Stimulated activated CD4-positive, alpha-beta T cell treated with anti-CD3 and anti-CD28 coated beads, Interleukin-1b, Interleukin-23, amount 100 ng/mL, for 4 hours (primary cell): ENCODE data around the gene CLK1.
"Not testable (repeated sequence)": the region's sequence is repeated elsewhere in the genome, so short reads cannot be mapped to it uniquely, and the experiment has no call there.

Experiments used
- DNase-seq, 2 donors: peaks; one replicate each; pipeline ENCODE4 v3.0.0-alpha.2; 2020; ENCODE audit warnings: low read depth in 2 of 2

CLK1 gene

DNA sequence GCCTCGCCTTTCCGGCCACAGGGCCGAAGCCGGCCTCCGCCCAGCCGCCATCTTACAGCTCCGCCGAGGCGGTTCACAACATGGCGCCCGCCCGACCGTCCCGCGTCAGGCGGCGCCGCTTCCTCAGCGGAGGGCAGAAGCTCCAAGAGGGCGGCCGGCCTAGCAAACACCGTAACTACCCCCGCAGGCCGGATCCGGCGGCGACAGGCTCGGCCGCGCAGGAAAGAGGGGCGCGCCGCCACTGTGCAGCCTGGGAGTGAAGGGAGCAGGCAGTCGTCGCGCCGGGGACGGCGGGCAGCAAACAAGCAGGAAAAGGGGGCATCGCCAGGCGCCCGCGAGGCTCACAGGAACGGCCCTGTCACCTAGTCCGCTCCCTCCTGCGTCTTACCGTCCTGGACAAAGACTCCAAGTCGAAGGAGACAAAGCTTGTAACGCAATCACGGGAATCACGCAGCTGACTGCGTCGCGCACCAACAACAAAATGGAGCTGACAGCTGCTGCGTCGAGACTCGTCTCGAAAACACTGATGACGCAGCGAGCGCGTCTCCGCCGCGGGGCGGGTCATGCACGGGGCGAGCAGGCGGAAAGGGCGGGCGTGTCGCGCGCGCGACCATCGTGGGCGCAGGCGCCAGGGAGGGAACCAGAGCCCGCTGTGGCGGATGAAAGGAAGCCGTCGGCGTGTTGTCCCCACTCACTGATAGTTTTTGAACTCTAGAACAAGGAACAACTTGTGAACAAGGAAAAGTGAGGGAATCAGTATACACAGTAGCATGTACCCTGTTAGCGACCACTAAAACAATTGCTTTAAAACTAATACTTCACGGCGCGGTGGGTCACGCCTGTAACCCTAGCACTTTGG lies at the start of gene CLK1:
CLK1 (minus strand) TSS at position 483 of the 859 bp plus-strand sequence. CDS start 2,796 bp downstream, outside the sequence.
- peak; percentile 92 to 95 for DNase-seq

DNA sequence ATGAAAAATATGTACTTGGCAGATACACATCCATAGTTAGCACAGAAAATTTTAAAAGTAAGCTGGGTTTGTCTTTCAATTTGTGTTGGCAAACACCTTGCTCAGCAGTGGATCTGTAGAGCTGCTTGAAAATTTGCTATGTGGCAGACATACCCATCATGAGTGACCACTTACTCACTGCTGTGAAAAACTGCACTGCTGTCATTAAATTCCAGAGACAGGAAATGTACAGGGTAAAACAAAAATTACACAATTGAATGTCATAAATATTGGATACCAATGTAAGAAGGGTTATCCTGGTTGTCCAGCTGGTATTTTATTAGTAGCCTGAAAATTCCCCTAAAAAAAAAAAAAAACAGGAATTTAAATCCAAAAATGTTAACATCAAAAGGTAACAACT lies 49.2 kb upstream of the CLK1 start:
- no peak for DNase-seq

DNA sequence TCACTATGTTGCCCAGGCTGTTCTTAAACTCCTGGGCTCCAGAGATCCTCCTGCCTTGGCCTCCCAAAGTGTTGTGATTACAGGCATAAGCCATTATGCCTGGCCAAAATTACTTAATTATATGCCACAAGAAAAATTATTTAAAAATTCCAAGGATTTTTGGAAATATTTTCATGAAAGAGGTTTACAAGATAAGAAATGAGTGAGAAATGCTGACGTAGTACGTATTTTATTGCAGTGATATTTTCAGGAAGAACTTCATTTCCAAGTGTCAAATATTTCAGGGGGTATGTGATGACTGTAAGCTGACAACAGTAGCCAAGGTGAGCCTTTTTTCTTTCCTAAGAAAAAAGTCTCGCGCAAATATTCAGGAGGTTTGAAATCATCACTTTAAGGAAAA lies 45.5 kb upstream of the CLK1 start:
- no peak for DNase-seq

DNA sequence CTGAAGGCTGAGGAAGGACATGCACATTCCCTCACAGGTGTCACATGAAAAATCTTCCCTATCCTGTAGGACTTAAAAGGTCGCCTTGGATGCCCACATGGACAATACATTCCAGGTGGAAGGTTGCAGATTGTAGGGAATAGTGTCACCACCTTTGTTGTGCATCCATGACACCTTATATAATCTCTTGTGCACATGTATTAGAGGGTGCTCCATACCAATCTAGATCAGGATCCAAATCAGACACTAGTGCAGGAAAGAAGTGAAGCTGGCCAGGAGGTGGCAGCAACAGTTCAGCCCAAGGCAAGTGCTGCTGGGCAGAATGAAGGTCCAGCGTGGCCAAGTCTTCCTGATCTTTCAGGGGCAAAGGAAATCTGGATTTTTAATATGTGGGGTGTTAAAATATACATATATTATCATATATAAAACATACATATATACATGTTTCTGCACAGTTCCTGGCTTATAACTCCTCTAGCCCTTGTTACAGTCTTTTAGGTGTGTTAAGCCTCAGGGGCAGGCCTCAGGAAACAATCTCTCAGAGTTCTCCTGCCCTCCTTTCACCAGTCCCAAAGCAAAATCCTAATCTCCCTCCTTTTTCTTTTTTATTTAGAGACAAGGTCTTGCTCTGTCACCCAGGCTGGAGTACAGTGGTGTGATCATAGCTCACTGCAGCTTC lies 41.3 kb upstream of the CLK1 start:
- DNase-seq: peak; percentile 25 to 28

DNA sequence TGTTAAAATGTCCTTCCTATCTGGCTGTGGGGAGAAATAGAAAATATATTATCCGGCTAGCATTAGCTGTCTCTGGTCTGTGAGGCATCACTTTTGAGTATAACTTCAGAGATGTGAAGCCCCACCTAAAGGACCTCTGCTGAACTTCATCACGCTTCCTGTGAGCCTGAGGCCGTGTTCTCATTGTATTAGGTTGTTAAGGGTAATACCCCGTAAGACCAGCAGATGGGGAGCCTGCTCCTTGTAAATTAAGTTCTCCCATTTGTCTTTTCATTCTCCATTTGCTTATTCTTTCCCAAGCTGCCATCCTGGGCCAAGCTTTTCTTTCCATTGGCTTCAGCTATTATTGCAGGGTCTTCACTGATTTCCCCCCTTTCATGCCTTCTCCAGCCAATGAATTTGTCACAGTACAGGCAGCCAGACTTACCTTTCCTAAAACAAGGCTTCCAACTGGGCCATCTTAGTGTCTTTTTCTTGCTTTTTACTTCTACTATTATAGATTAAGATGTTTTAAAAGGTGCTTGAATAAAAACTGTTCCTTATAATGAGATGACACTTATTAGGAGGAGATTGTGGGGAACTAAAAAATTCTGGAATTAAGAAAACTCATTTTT lies 37.1 kb upstream of the CLK1 start:
- DNase-seq: peak; percentile 29 to 60

DNA sequence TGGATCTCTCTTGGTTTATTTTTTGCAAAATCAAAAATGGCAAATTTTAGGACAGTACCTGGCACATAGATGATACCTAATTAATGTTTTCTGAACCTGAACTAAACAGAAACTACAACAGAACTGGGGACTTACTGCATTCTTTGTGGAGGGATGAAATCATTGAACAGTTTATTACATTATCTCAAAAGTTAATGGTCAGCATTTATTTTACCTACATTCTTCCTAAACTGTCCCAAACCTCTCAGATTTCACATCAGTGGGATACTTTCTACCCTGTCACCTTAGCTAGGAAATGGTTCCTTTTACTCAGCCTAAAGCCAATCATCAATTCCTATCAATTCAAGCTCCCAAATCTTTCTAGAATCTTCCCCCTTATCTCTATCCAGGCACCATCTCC lies 35.0 kb upstream of the CLK1 start:
- no peak for DNase-seq

DNA sequence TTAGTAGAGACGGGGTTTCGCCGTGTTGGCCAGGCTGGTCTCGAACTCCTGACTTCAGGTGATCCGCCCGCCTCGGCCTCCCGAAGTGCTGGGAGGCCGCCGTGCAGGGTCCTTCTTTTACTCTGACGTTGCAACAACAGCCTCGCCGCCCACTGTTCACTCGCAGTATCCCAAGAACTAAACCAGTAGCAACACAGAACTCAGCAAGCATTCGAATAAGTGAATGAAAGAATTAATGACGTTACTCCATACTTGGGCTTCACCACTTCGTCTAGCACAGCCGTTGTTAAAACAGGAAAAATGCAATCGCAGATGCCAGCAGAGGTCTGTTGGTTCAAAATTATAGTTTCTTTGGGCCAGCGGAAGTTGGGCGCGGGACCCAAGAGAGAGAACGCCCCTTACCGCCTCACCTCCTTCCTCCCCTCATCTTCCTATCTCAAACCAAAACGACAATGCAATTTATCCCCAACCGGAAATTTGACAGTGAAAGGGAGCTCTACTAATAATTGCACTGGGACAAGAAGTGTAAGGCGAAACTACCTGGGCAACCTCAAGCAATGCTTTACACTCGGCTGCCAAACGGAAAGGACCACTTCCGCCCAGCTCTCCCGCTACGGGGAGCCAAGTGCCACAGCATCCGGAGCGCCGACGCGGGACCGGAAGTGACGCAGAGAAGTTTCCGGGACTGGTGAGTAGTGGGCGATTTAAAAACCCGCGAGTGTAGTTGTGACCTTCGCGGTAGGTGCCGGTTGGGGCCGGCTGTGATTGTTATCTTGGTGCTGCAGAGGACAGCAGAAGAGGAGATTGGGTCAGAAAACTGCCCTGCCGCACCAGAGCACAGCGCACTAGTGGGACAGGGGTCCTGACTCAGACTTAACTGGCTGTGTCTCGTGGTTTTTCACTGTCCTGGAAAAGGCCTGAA lies 24.5 kb upstream of the CLK1 start, which contains the start of the genes NIF3L1 and PPIL3:
NIF3L1 (plus strand) TSS at position 668 of the 922 bp plus-strand sequence. CDS start 2,573 bp downstream, outside the sequence.
PPIL3 (minus strand) TSS at position 374 of the 922 bp plus-strand sequence. CDS start 1,462 bp downstream, outside the sequence.
- DNase-seq: peak; percentile 89 to 94

DNA sequence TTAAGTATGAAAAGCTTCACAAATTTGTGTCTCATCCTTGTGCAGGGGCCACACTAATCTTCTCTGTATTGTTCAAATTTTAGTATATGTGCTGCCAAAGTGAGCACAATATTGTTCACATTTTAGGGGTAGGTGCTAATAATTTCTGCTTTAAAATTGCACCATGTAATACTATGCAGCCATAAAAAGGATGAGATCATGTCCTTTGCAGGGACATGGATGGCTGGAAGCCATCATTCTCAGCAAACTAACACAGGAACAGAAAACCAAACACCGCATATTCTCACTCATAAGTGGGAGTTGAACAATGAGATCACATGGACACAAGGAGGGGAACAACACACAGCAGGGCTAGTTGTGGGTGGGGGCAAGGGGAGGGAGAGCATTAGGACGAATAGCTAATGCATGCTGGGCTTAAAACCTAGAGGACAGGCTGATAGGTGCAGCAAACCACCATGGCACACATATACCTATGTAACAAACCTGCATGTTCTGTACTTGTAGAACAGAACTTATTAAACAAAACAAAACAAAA lies 17.3 kb upstream of the CLK1 start:
- DNase-seq: not testable (repeated sequence)

DNA sequence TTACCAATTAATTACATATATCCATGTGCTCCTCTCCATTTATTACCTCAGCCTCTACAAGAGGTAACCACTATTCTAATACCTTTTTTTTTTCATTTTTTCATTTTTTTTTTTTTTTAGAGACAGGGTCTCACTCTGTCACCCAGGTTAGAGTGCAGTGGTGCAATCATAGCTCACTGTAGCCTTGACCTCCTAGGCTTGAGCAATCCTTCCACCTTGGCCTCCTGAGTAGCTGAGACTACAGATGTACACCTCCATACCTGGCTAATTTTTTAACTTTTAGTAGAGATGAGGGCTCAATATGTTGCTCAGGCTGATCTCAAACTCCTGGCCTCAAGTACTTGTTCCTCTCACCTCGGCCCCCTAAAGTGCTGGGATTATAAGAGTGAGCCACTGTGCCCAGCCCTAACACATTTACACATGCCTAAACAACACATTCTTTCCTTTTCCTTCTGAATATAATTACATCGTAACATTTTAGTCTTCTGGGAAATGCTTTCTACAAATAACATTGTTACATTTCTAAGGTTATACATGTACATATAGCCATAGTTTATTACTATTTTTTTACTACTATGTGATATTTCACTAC lies 13.9 kb upstream of the CLK1 start:
- no peak for DNase-seq

DNA sequence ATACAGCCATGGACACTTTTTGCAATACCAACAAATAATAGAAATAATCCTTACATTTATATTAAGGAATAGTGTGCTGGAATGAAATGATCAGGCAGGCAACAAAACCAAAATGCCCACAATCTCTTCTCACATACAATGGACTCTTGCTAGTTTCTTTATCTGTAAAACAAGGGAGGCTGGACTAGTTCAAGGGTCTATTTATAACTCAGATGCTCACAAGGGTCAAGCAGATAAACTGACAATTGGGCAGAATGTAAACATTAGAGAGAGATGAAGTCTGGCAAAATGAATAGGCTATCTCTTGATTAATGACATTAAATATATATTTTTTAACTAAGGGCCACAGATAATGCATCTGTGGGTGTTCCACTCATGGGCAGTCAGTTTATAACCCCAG lies 13.0 kb upstream of the CLK1 start:
- no peak for DNase-seq

DNA sequence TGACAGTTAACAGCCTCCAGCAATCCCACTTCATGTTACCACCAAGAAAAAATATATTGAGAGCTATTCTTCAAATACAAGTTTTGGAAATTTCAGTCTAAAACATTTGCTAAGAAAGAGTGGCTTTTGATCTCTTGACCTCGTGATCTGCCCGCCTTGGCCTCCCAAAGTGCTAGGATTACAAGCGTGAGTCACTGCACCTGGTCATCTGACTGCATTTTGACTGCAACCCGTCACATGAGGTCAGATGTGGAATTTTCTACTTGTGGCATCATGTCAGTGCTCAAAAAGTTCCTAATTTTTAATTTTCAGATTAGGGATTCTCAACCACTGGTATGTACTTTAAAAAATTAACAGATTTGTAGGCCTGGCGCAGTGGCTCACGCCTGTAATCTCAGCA lies 9.1 kb upstream of the CLK1 start:
- no peak for DNase-seq

DNA sequence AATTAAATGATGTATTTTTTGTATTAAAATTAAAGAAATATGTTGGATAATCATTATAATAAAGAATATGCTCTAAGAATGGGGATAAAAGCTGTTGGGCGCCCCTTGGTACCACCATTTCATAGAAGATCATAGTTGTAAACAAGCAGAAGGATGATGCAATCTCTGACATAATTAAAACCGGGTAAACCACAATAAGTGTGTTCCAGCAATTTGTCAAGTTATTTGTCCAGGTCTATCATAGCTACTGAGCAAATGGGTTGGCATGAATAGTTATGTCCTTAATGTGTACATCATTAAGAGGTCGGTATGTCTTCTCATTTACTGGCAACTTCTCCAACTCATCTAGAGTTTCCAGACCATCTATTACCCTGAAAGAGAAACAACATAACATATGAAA lies 6.7 kb upstream of the CLK1 start:
- no peak for DNase-seq

DNA sequence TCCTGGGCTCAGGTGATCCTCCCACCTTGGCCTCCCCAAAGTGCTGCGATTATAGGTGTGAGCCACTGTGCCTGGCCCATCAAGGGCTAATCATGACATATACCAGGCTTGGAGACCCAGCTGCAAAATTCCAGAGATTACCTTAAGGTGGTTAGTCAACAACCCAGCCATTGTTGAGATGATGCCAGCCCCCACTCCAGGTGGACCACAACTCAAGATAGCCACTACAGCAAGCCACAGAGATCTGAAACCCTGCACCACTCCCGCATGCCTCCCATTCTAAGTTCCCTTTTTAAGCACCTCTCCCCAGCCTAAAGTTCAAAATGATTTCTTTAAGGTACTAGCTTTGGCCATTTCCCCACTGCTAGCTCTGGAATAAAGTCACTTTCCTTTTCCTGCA lies 4.6 kb upstream of the CLK1 start:
- no peak for DNase-seq

DNA sequence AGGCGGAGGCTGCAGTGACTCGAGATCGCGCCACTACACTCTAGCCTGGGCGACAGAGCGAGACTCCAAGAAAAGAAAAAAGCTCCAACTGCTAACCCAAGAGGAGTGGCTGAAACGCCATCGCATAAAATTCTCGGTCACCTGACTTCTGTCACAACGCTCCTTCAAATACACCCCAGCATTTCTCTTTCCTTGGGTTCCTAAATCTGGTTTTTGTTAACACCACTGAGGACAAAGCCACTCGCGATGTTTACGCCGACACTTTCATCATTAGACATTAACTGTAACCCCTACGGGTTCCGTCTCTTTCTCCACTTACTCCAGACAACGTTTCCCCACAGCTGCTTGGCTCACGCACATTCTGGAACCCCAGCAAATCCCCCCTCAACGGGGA lies 679 bp downstream of the CLK1 start:
- no peak for DNase-seq

DNA sequence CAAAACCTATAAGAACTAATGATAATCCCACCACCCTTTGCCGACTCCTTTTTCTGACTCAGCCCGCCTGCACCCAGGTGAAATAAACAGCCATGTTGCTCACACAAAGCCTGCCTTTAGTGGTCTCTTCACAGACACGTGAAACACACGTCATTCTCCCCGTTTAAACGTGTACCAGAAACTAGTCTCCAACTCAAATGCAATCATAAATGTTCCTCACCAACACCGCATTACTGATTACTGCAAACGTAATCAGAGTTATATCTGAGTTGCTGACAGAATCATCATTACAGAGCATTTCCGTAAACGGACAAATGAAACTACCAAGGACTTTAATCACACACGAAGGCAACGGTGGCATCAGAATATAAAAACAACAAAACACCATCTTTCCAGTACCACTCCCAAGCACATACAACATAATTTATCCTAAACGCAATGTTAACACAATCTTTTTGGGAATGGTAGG lies 1.9 kb downstream of the CLK1 start:
- peak; percentile 16 to 42 for DNase-seq

DNA sequence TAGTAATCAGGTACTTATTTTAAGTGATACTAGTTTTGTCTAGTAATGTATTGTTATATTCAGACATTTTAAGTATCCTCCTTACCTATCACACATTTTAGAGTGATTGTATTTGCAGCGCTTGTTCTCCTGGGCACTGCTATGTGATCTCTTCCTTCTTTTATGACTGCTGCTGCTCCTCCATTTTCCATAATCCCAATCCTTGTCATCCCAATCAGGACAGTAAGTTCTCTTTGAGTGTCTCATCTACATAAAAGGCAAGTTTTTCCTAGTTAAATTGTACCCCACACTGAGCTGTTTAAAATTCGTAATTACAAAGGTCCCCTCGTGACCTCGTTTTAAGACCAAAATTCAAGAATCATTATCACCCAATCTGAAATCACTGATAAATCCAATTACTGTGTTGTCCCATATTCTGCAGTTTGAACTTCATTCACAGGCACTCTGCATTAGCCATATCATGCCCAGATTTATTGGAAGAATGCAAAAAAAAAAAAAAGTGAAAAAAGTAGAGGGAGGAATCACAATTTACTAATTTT lies 2.8 kb downstream of the CLK1 start:
- DNase-seq: no peak

DNA sequence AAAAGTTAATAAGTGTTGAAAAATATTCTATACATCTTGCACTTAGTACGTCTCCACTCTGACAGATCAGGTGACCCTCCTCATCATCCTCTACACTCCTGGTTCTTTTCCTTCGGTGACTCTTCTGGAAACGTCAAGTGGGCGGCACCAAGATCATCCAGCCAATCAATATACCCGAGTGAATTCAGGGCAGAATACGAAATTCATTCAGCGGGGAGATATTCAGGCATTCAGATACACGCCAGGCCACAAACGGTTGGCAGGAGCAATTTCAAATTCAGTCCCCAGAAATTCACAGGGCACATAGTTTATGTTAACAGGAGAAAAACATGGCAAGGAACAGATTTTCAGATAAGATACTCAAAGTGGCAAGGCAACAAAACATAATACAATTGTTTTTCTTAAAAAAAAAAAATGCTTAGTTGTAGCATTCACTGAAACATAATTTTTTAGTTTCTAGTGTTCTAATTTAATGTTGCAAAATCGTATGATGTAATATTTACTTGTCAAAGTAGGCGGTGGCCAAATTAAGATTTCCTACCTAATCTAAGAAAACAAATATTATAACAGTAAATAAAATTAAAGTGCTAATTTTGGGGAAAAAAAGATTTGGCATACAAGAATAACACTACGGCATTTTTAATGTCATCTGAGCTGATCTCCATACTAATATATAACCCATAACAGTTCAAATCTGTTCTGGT lies 4.2 kb downstream of the CLK1 start:
- no peak for DNase-seq

DNA sequence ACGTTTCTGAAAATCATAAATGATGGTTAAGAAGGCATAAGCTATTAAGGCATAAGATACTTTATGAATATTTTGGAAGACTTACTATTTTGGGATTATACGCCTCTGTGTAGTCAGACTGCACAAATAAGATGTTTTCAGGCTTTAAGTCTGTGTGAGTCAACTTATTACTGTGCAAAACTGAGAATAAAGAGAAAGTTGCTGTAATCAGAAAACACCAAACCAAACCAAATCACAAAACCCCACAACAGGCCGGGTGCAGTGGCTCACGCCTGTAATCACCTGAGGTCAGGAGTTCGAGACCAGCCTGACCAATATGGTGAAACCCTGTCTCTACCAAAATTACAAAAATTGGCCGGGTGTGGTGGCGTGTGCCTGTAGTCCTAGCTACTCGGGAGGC lies 7.7 kb downstream of the CLK1 start:
- DNase-seq: no peak

DNA sequence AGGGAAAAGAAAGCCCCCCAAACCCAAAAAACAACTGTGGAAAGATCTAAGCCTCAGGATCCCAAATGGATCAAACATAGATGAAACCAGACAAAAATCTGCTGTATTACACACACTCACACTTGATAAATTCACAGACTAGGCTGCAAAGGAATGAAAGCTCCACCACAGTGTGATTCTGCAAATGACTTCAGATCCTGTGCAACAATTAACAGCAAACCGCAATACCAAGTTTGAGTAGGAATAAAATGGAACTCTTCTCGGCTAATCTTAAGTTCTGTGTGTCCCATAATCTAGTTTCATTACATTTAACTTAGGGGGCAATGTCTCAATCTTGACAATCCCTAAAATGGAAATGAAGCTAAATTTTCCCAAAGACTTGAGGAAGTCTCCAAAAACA lies 11.9 kb downstream of the CLK1 start:
- no peak for DNase-seq
